Measurements from ENCODE around the gene PRXL2B. TPM values are rescaled to one million over a fixed set of nuclear protein-coding genes. Genes with fewer than 3 reads are reported as not detected.

PRXL2B gene
- total and polyA plus RNA-seq, 10 of the 15 experiments (the other 5 are each of a cell fraction or from before 2014, with no cell fraction given), result 0.44 to 5.6 (median 4.0) TPM

- no peak overlapping the region for H3K9ac ChIP-seq (ENCODE audit: control insufficient read depth, insufficient read depth, low read length)
- H3K27ac ChIP-seq (ENCODE audit: control insufficient read depth, insufficient read depth), result no peak overlapping the region
- SMC1A ChIA-PET (ENCODE audit: uncharacterized antibody, unreplicated experiment), result no interaction called here
- CTCF ChIA-PET, result no interaction called here
- RAD21 ChIA-PET (ENCODE audit: unreplicated experiment), result no interaction called here
- H3K4me1 ChIP-seq (ENCODE audit: control insufficient read depth, insufficient read depth, low read length), result no peaks in the 10 kb centered on the region
- DNase-seq (ENCODE audit: low read depth, low spot score) (no peak), ATAC-seq (no peak), FAIRE-seq (no peak)
- no peaks in the 10 kb centered on the region for H3K27me3 ChIP-seq (replicated peaks in 1 of 2; ENCODE audit: control insufficient read depth in 2 of 2, insufficient read depth in 2 of 2, low read length in 1 of 2)
- H3K36me3 ChIP-seq (ENCODE audit: control insufficient read depth in 2 of 2, insufficient read depth in 2 of 2, low read length in 1 of 2), result no peaks in the 10 kb centered on the region
- no peak for TF ChIP-seq ZNF622 (IDR thresholded peaks at IDR 0.05)
- TF ChIP-seq ZNF384 (IDR thresholded peaks at IDR 0.05; ENCODE audit: borderline replicate concordance, low read depth, low read length), result no peak
- TF ChIP-seq RELB (IDR thresholded peaks at IDR 0.05; ENCODE audit: low read depth), result no peak
- TF ChIP-seq RUNX3 (IDR thresholded peaks at IDR 0.05; ENCODE audit: low read length), result no peak
- no peak for TF ChIP-seq ZNF24 (IDR thresholded peaks at IDR 0.05)
- TF ChIP-seq USF1 (IDR thresholded peaks at IDR 0.05; ENCODE audit: borderline replicate concordance, extremely low read length, insufficient read depth, low read depth, low read length), result no peak
- TF ChIP-seq IRF4 (IDR thresholded peaks at IDR 0.05; ENCODE audit: low read depth, low read length), result no peak
- TF ChIP-seq FOS (IDR thresholded peaks at IDR 0.05; ENCODE audit: borderline replicate concordance, extremely low read depth, insufficient read length), result no peak
- no peak for TF ChIP-seq TCF12 (IDR thresholded peaks at IDR 0.05; ENCODE audit: low read depth, low read length)
- no peak for TF ChIP-seq ASH2L (IDR thresholded peaks at IDR 0.05; ENCODE audit: borderline replicate concordance, low read depth)
- TF ChIP-seq ETV6 (conservative IDR thresholded peaks at IDR 0.05 in 1 of 2, IDR thresholded peaks at IDR 0.05 in 1 of 2; ENCODE audit: borderline replicate concordance in 1 of 2, low read depth in 1 of 2), result no peak
- TF ChIP-seq CHD2 (IDR thresholded peaks at IDR 0.05; ENCODE audit: borderline replicate concordance, low read depth, low read length), result no peak
- TF ChIP-seq BRCA1 (IDR thresholded peaks at IDR 0.05; ENCODE audit: low read depth, low read length), result no peak
- no peak for TF ChIP-seq CBFB (IDR thresholded peaks at IDR 0.05; ENCODE audit: low read depth)
- no peak for TF ChIP-seq BCLAF1 (IDR thresholded peaks at IDR 0.05)
- TF ChIP-seq CHD4 (IDR thresholded peaks at IDR 0.05), result no peak
- no peak for TF ChIP-seq BMI1 (IDR thresholded peaks at IDR 0.05; ENCODE audit: borderline replicate concordance)
- TF ChIP-seq SIN3A (IDR thresholded peaks at IDR 0.05; ENCODE audit: low read depth, low read length), result no peak
- intact Hi-C loops (cut with micrococcal nuclease; ENCODE audit: unreplicated experiment) (no loop called here), in situ Hi-C loops (cut with MboI) (no loop called here)
- H2AFZ ChIP-seq (ENCODE audit: control insufficient read depth, low read depth, low read length), result no peak overlapping the region
- H3K4me3 ChIP-seq, result no peak overlapping the region
- POLR2A ChIA-PET, result no interaction called here
- no peaks in the 10 kb centered on the region for H4K20me1 ChIP-seq (ENCODE audit: control insufficient read depth, insufficient read depth)
- 62% methylated on average over 15 of the region's 15 CpGs for WGBS (ENCODE audit: insufficient coverage, insufficient replicate concordance, low lambda C conversion rate, missing lambda C conversion rate)
- H3K9me3 ChIP-seq (replicated peaks; ENCODE audit: control insufficient read depth, insufficient read depth, low read length), result no peaks in the 10 kb centered on the region
- H3K79me2 ChIP-seq (ENCODE audit: control insufficient read depth, insufficient read depth, low read length), result no peaks in the 10 kb centered on the region
- no peak overlapping the region for H3K4me2 ChIP-seq (ENCODE audit: control insufficient read depth, insufficient read depth)
- no TSS peak for BruUV-seq (replicated peaks)
Observed at GRCh38 chr1:2592672-2593071, 6.1 kb downstream of the PRXL2B start.

All from GM12878 (cell line).